GM12873 (cell line): ENCODE measurements around the gene ILDR1.

Experiments
- TF ChIP-seq, protein P1 (sequence below): IDR thresholded peaks from 2 replicates; pipeline ENCODE4 v1.5.1; 2012; ENCODE audit warnings: low read depth, mild to moderate bottlenecking, moderate library complexity, low read length, control low read depth; ENCODE audit not compliant: insufficient read depth; ENCODE audit errors: missing control alignments

ILDR1 gene

DNA sequence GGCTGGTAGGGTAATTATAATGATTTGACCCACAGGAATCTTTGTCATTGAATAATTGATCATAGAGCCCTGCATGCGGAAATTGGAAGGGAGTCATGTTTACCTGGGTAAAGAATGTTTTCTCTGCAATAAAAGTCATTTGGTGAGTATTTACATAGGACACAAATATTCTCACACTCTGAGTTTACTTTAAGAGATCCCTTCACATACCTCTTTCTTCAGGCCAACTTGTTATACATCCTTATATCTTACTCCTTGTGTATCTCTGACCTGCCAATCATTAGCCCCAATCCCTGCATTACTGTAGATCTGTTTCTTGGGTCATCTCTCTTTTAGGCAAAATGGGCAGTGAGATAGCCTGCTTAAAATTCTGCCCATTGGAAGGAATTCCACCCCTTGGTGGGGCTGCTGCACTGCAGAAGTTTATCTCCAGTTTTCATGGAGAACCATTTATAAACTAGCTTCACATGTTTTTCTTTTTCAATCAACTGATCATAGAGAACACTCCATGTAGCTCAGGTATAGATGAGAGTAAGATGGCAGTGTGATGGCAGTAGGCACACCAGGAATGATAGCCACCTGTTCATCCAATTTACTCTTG lies 46.2 kb downstream of the ILDR1 start:
- TF ChIP-seq, protein P1, sequence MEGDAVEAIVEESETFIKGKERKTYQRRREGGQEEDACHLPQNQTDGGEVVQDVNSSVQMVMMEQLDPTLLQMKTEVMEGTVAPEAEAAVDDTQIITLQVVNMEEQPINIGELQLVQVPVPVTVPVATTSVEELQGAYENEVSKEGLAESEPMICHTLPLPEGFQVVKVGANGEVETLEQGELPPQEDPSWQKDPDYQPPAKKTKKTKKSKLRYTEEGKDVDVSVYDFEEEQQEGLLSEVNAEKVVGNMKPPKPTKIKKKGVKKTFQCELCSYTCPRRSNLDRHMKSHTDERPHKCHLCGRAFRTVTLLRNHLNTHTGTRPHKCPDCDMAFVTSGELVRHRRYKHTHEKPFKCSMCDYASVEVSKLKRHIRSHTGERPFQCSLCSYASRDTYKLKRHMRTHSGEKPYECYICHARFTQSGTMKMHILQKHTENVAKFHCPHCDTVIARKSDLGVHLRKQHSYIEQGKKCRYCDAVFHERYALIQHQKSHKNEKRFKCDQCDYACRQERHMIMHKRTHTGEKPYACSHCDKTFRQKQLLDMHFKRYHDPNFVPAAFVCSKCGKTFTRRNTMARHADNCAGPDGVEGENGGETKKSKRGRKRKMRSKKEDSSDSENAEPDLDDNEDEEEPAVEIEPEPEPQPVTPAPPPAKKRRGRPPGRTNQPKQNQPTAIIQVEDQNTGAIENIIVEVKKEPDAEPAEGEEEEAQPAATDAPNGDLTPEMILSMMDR = no peak

DNA sequence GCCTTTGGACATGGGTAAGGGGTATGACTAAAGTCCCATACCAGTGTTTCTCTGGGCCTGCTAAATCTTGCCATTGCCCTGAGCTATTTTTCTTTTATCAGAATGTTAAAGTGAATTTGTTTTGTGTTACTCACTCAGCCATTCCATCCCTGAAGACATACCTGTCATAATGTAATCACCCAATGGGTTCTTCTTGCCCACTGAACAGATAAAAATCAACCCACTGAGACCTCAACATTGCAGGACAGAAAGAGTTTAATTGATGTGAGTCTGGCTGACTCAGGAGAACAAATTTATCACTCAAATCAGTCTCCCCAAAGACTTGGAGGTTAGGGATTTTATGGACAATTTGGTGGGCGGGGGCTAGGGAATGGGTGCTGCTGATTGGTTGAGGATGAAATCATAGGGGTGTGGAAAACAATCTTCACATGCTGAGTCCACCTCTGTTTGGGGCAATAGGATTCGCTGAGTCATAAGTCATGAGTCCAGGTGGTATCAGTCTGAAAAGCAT lies 47.4 kb downstream of the ILDR1 start:
- TF ChIP-seq, protein P1 = no peak

DNA sequence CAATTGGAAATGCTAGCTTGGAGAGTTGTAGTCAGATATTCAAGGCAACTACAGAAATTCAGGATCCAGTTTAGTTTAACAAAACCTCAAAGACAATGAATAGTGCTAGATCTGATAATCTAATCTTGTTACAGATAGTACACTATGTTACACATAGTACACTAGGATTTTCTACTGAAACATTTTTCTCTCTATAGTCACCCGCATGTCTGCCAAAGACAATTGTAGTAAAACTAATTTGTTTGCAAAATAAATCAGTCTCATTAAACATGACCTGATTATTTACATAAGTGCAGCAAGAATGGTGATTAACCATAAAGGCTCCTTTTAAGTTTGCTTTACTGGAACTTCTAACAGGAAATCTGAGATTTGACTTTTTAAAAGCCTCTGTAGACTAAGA lies 52.0 kb downstream of the ILDR1 start:
- TF ChIP-seq, protein P1 = no peak

DNA sequence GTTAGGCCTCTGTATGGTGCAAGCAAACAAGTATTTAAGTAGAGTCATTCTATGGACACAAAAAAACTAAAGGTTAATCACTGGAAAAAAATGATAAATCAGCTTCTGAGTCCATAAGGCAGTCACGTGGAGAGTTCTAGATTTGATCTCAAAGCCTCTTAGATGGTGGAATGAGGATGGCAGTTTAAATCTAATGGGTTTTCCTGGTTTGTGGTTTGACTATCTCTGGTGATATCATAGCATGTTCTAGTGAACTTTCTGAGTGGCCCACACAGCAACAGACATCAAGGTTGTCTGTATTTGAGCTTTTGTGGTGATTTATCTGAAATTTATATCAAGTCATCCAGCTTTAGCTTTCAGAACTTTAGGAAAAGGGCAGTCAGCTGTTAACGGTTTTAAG lies 52.4 kb downstream of the ILDR1 start:
- TF ChIP-seq, protein P1 = no peak

DNA sequence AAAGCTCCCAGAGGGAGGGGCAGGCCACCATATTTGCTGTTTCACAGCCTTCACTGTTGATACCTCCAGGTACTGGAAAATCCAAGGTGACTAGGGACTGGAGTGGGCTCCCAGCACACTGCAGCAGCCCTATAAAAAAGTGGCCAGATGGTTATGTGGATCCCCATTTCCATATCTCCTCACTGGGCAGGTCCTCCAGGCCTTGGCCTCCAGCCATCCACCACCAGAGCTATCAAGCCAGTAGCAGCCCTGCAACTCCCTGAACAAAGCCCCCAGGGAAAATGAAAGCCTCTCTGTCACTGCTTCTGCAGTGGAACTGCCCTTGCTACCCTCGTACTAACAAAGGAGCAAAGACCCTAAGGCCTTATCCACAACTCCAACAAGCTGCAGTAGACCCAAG lies 58.4 kb downstream of the ILDR1 start:
- TF ChIP-seq, protein P1 = no peak

DNA sequence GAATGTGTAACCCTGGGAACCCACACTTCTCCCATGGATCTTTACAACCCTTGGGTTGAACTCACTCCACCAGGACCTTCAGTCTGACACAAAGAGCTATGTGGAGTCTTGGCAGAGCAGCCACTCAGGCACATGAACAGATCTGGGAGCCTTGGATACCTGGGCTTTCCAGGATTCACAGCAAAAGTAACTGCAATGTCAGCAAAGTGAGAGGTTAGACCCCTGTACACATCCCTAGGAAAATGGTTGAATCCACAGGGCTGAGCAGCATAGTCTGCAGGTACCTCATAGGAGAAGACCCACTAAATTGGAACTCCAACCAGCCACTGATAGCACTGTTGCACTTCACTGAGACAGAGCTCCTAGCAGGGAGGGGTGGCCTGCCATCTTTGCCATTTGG lies 59.6 kb downstream of the ILDR1 start:
- TF ChIP-seq, protein P1 = no peak

DNA sequence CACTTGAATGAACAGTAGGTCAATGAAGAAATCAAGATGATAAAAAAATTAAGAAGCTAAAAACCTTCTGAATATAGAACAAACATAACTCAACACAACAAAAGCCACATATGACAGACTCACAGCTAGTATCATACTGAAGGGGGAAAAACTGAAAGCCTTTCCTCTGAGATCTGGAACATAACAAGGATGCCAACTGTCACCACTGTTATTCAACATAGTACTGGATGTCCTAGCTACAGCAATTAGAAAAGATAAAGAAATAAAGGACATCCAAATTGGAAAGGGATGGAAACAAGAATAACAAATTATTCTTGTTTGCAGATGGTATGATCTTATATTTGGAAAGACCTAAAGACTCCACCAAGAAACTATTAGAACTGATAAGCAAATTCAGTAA lies 60.8 kb downstream of the ILDR1 start:
- TF ChIP-seq, protein P1 = no peak
